HG03159 (cell line): ENCODE data around the gene RHD.
A peak's percentile ranks its signal among the peaks of the same experiment; 100 is the strongest.
"Not testable (repeated sequence)": the region's sequence is repeated elsewhere in the genome, so short reads cannot be mapped to it uniquely, and the experiment has no call there.

Source experiments
- ATAC-seq: cut with Tn5 transposase; IDR thresholded peaks from one replicate; pipeline ENCODE4 v1.9.1; 2021; ENCODE audit warnings: mild to moderate bottlenecking, moderate library complexity; ENCODE audit not compliant: unreplicated experiment

Gene RHD

DNA sequence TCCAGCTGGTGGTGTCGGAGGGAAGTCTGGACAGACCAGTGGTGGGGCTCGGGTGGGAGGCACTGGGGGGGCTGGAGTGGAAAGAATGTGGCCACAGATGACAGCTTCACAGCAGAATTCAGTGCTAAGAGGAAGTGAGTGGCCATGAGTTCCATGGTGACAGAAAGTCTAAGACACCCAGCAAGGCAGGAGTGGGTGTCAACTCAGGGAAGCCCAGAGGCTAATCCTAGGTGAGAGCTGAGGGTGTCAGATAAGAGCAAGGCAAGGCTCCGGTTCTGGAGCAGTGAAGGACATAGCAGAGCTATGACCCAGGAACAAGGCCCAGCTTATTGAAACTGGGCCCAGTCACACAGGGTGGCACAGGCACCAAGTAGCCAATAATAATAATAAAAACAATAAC, 30.0 kb downstream of the RHD start:
- not testable (repeated sequence) for ATAC-seq

DNA sequence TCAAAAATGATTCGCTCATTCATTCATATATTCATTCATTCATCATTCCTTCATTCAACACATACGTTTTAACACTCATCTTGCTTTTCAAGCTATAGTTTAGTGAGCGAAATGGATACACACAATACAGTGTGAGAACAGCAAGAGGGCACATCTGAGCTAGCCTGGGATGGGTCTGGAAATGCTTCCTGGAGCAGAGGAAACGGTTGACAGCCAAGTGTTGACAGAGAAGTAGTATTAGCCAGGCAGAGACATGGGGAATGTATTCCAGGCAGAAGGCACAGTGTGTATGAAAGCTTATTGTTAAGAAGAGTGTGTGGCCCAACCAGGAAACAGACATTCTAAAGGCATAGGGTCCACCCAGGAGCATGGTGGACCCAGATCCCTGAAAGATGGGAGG, 32.6 kb downstream of the RHD start:
- not testable (repeated sequence) for ATAC-seq

DNA sequence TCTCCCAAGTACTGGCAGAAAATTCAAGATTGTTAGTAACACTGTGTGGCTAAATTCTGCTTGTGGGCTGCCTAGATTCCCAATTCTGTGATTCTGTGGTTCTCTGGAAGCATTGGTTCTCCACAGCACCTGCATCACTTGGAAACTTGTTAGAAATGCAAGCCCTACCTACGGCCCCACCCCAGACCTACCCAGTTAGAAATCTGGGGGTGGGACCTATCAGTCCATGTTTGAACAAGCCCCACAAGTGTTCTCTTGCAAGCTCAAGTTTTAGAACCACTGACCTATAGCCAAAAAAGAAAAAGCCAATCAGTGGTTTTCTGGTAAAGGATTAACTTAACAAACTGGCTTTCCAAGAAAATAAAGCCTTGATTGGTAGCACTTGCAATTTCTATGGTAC, 35.9 kb downstream of the RHD start:
- ATAC-seq = not testable (repeated sequence)

DNA sequence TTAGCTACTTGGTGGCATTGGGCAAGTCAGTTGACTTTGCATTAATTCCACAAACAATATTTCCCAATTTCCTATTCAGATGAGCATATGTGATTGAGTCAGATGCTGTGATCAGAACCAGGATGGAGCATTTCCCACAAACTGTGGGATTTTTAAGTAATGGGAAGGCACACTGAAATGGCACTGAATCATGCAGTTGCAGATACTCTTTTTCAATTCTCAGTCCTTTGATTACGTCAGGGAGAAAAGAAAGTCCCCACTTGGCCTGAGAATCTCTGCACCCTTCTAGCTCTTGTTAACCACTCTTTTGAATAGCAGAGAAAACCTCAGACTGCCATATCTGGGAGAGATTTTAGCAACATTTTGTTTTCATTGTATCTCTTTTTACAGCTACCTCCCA, 36.8 kb downstream of the RHD start:
- not testable (repeated sequence) for ATAC-seq

DNA sequence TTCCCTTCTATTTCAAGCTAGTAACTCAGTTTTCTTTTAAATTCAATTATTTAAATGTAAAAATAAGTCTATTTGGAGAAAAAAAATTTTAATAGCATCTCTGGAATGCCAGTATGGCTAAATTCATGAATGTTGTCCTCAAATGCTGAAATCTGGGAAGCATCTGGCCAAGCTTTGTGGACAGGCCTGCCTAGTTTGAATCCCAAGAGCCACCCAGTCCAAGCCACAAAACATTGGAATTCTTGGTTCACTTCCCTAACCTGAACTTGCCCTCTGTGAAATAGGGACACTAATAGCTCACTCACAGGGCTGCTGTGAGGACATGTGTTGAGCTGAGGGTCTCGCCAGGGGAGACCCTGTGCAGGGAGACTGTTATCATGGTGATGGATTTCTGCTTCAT, 37.2 kb downstream of the RHD start:
- not testable (repeated sequence) for ATAC-seq

DNA sequence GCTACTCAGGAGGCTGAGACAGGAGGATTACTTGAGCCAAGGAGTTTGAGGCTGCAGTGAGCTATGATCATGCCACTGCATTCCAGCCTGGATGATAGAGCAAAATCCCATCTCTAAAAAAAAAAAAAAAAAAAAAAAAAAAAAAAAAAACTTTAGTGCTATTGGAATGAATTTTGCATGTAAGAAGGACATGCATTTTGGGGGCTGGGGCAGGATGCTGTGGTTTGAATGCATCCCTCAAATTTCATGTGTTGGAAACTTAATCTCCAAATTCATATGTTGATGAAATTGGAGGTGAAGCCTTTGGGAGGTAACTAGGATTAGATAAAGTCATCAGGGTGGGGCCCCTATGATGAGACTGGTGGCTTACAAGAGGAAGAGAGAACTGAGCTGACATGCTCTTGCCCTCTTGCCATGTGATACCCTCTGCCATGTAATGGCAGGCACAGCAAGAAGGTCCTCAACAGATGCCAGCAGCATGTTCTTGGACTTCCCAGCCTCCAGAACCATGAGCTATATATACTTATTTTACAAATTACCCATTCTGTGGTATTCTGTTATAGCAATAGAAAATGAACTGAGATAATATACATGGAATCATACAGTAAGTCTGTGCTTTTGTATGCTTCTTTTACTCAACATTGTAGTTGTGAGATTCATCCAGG, 40.6 kb downstream of the RHD start:
- not testable (repeated sequence) for ATAC-seq

DNA sequence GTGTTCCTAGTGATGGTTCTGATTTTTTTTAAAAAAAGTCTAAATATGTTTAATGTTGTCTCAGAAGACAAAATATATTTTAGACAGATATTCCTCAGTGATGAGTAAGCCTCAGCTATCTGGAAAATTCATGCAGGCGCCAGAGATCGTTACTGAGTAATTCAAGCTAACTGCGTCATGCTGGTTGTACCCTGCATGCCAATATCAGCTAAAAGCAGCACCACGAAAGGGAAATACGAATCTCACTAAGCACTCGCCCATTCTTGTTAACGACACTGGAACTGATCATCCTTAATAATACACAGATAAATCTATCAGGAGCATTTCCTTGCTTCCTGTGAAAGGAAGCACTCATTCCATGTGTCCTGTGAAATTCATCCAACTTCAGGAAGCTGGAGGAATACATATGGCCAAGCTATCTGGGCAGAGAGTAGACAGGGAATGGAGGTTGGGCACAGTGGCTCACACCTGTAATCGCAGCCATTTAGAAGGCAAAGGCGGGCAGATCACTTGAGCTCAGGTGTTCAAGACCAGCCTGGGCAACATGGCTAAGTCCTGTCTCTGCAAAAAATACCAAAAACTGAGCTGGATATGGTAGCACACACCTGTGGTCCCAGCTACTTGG, 48.1 kb downstream of the RHD start:
- ATAC-seq = not testable (repeated sequence)

DNA sequence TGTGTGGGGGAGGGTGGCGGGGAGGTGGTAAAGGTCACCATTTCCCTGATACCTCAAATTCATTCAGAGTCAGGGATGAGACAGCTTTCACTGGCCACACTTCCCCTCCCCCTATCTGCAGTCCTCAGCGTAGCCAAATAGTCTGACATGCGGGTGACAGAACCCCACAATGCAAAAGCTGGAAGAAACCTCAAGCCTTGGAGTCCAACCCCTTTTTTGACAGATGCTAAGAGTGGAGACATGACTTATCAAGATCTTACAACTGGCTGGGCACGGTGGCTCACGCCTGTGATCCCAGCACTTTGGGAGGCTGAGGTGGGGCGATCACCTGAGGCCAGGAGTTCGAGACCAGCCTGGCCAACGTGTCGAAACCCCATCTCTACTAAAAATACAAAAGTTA, 49.8 kb downstream of the RHD start:
- not testable (repeated sequence) for ATAC-seq

DNA sequence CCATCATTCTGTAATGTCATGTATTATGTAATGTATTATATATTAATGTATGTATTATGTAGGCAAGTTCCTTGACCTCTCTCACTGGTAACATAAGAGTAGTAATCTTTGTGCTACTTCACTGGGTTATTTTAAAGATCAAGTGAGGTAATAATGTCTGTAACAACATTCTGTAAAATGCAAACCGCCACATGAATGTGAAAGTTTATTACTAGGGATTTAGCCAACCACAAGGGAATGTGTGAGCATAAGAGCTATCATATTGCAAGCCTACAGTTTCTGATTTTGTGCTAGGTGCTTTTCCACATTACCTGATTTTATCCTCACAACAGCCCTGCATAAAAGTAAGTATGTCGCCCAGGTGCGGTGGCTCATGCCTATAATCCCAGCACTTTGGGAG, 52.1 kb downstream of the RHD start:
- not testable (repeated sequence) for ATAC-seq

DNA sequence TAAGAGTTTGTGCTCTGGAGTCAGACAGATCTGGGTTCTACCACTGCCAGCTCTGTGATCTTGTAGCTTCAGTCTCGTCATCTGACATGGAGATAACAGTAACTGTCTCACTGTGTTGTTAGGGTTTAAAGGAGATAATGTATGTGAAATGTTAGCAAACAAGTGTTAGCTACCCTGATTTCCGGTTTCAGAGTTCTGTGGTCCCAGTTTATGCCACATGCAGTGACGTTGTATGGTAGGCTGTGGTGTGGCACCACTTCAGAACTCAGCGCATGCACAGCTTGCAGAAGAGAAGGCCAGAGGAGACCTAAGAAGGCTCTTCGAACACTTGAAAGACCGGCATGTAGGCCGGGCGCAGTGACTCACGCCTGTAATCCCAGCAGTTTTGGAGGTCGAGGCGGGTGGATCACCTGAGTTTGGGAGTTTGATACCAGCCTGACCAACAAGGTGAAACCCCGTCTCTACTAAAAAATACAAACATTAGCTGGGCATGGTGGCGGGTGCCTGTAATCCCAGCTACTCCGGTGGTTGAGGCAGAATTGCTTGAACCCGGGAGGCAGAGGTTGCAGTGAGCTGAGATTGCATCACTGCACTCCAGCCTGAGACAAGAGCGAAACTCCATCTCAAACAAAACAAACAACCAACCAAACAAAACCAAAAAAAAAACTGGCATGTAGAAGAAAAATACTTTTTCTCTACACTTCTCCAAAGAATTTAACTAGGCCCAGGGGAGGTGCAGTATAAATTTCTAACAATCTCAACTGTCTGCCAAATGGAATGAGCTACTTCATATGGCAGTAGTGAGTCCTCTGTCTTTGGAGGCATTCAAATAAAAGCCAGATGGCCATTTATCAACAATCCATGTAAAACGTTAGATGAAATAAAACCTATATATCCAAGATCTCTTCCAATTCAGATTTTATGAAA, 55.8 kb downstream of the RHD start:
- ATAC-seq = not testable (repeated sequence)

DNA sequence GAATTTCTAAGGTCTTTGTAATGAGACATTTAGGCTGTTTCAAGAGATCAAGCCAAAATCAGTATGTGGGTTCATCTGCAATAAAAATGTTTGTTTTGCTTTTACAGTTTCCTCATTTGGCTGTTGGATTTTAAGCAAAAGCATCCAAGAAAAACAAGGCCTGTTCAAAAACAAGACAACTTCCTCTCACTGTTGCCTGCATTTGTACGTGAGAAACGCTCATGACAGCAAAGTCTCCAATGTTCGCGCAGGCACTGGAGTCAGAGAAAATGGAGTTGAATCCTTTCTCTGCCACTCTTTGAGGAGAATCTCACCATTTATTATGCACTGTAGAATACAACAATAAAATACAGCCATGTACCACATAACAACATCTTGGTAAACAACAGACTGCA, 56.5 kb downstream of the RHD start:
- not testable (repeated sequence) for ATAC-seq

DNA sequence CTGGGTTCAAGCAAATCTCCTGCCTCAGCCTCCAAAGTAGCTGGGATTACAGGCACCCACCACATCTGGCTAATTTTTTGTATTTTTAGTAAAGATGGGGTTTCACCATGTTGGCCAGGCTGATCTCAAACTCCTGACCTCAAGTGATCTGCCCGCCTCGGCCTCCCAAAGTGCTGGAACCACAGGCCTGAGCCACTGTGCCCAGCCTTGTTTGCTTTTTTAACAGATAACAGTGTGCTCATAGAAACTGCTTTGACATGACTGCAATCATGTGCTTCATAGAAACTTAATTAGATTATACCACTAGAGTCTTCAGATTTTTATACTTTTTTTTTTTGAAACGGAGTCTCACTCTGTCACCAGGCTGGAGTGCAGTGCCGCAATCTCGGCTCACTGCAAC, 57.0 kb downstream of the RHD start:
- ATAC-seq = not testable (repeated sequence)

DNA sequence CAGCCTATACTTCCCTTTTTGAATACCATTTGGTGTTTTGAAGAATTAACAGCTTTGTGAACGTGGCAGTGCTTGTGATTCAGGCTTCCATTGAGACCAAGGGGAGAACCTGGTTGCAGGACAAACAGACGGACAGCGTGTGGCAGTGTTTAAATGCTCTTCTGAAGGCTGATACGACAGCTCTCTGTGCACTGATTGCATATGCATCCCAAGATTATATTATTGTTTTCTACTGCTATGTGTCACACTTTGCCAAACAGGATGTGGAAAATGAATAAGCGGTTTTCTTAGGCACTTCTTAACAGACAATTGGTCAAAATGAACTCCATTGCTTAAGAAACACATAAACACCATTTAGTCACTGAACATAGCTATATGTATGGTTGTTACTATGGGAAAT, 57.6 kb downstream of the RHD start:
- ATAC-seq = not testable (repeated sequence)

DNA sequence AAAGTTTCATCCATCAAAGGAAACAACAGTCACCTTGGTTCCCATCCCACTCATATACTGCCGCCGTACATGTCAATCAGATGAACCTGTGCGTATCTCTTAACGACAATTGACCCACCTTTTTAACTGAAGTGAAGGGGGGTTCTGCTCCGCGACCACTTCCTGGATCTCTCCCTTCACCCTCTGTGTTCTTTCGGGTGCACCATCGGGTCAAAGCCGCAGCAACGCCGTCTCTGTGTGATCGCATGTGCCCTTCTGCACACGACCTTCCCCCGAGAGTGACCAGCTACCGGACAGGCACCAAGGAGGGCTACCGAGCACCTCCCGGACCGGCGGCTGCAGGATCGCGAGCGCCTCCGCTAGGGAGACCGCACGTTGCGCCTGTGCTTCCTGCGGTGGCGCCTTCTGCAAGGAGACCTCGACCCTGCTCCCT, 64.6 kb downstream of the RHD start:
- peak; percentile 28 for ATAC-seq

DNA sequence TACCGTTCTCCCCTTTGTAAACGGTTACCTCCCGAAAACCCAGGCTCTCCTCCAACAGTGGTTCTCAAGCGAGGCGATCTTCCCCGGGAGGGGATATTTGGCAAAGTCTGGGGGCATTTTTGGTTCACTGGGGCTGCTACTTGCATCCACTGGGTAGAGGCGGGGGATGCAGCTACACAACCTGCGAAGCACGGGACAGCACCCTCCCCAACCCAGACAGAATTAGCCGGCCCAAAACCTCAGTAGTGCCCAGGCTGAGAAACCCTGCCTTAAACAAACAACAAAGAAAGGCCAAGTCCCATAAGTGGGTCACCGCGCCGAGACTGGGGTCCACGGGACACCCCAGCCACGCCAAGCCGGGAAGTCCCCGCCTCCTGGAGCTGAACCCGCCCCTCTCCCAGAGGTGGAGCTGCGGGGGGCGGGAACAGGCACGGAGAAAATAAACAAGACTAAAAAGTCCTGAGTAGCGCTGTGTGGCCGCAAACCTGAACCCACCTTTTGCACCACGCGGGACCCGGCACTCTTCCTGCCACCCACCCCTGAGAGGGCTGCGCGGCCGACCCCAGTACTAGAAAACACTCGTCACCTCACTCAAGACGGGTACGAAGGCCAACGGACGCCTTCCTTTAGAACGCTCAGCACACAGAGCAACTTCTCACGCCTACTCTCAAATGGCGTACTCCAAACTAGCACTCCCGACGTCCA, 65.3 kb downstream of the RHD start:
- peak; percentile 42 for ATAC-seq

DNA sequence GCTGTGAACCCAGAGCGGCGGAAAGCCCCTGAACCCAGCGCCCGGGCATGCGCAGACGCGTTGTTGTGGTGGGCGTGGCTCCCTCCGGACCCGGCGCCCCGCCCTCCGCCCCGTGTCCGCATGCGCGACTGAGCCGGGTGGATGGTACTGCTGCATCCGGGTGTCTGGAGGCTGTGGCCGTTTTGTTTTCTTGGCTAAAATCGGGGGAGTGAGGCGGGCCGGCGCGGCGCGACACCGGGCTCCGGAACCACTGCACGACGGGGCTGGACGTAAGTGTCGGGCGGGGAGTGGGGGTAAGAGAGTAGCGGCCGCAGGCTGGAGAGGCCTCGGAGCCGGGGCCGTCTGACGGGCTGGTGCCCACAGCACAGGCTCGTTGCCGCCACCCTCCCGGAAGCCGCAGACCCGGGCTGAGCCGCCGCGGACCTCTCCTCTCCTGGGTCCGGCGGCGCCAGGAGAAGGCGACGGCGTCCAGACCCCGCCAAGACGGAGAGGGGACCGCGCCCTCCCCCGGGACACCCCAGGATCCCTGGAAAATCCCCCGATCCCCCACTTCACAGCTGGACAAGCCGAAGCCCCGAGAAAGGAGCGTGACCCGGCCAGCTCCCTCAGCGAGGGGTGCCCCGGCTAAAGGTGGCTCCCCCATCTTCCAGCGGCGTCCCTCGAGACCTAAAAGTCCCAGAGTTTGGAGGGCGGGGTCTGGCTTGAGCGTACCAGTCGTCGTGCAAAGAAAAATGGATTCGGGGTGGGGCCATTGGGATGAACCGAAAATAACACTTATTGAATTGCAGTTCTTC, 66.1 kb downstream of the RHD start, which contains the start of gene TMEM50A:
TSS of gene TMEM50A (plus strand) at position 147 of the 794 bp plus-strand sequence. CDS start 2,153 bp downstream, outside the sequence.
- ATAC-seq = peak; percentile 69

DNA sequence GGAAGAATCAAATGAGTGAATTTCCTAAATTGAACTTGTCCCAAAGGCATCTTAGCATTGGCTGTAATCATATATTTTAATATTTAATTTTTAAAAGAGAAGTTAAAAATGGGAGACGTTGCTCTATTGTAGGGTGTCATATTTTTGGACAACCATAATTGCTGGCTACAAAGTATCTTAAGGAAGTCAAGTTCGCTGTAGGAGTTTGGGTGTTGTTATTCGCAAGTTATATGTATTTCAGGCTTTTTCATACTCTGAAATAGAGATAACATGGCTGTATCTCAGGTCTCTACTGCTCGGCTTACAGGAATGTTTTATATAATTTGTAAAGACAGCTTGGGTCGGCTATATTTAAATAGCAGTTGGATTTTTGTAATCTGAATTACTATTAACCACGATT, 66.7 kb downstream of the RHD start:
- ATAC-seq = no peak

DNA sequence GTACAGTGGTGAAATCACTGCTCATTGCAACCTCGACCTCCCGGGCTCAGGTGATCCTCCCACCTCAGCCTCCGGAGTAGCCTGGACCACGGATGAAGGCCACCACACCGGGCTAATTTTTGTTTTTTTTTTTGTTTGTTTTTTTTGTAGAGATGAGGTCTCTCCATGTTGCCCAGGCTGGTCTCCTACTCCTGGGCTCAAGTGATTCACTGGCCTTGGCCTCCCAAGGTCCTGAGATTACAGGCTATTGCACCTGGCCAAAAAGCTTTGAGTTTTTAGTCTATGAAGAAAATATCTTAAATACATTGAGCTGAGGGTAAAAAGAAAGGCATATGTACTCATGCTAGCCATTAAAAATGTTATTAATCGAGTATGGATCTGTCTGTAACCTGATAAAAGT, 69.4 kb downstream of the RHD start:
- ATAC-seq = no peak

DNA sequence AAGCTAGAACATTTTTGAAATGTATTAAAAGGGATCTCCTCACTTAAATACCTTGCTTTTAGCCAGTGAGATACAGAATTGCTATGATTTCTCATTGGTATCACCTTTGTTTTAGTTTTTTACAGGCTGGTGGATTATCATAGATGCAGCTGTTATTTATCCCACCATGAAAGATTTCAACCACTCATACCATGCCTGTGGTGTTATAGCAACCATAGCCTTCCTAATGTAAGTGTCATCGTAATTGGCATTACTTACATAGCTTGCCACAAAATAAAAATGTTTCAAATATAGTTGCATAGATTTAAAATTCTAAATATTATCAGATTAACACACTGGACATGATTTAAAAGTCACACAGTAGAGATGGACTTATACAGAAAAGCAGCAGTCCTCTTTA, 70.5 kb downstream of the RHD start:
- no peak for ATAC-seq

DNA sequence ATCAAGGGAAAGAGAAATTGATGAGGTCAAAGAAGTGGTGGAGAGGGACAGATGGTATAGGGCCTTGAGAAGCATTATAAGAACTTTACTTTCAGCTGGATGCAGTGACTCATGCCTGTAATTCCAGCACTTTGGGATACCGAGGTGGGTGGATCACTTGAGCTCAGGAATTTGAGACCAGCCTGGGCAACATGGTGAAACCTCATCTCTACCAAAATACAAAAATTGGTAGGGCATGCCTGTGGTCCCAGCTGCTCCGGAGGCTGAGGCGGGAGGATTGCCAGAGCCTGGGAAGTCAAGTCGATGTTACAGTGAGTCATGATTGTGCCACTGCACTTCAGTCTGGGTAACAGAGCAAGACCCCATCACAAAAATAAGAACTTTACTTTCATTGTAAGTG, 71.6 kb downstream of the RHD start:
- ATAC-seq = no peak
